Measurements from ENCODE around the gene FAN1. TPM values are rescaled to one million over a fixed set of nuclear protein-coding genes. Genes with fewer than 3 reads are reported as not detected.

Gene FAN1
- total RNA-seq, 1 experiment from 2014 or later, result 10.2 TPM

GRCh38 chr15:30979457-30979856 is 75.7 kb downstream of the FAN1 start:
- H3K4me1 ChIP-seq (replicated peaks; ENCODE audit: insufficient read depth), result no peaks in the 10 kb centered on the region
- no TSS peak for BruUV-seq (replicated peaks)
- intact Hi-C loops (cut with micrococcal nuclease; ENCODE audit: unreplicated experiment), result no loop called here

GRCh38 chr15:30984118-30984517 is 80.4 kb downstream of the FAN1 start:
- intact Hi-C loops (cut with micrococcal nuclease; ENCODE audit: unreplicated experiment), result no loop called here
- no peak overlapping the region for H2AFZ ChIP-seq
- no peak for DNase-seq
- no peaks in the 10 kb centered on the region for H3K36me3 ChIP-seq (ENCODE audit: low read depth)
- no peaks in the 10 kb centered on the region for H3F3A ChIP-seq (ENCODE audit: insufficient read depth, low read depth)
- ChIA-PET CTCF (no interaction called here), POLR2A (ENCODE audit: unreplicated experiment) (no interaction called here)
- H3K79me2 ChIP-seq (ENCODE audit: low read depth), result no peaks in the 10 kb centered on the region
- no peak for TF ChIP-seq EZH2 (IDR thresholded peaks at IDR 0.05; ENCODE audit: low read depth)
- TF ChIP-seq, protein P1, sequence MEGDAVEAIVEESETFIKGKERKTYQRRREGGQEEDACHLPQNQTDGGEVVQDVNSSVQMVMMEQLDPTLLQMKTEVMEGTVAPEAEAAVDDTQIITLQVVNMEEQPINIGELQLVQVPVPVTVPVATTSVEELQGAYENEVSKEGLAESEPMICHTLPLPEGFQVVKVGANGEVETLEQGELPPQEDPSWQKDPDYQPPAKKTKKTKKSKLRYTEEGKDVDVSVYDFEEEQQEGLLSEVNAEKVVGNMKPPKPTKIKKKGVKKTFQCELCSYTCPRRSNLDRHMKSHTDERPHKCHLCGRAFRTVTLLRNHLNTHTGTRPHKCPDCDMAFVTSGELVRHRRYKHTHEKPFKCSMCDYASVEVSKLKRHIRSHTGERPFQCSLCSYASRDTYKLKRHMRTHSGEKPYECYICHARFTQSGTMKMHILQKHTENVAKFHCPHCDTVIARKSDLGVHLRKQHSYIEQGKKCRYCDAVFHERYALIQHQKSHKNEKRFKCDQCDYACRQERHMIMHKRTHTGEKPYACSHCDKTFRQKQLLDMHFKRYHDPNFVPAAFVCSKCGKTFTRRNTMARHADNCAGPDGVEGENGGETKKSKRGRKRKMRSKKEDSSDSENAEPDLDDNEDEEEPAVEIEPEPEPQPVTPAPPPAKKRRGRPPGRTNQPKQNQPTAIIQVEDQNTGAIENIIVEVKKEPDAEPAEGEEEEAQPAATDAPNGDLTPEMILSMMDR (conservative IDR thresholded peaks at IDR 0.05), result no peak
- H3K4me2 ChIP-seq, result no peak overlapping the region
- no peaks in the 10 kb centered on the region for H3K4me1 ChIP-seq (replicated peaks; ENCODE audit: insufficient read depth)
- no peaks in the 10 kb centered on the region for H3K9me2 ChIP-seq (ENCODE audit: insufficient read depth)
- no peak overlapping the region for H3K4me3 ChIP-seq
- no peaks in the 10 kb centered on the region for H3K9me3 ChIP-seq (ENCODE audit: insufficient read depth, low read depth)
- no peaks in the 10 kb centered on the region for H4K20me1 ChIP-seq (ENCODE audit: insufficient read depth)
- no peak overlapping the region for H3K27ac ChIP-seq
- BruUV-seq (replicated peaks), result no TSS peak
- no peaks in the 10 kb centered on the region for H3K27me3 ChIP-seq (ENCODE audit: insufficient read depth, low read depth)

More at GRCh38 chr15:30979457-30979856, 75.7 kb downstream of the FAN1 start:
- no peaks in the 10 kb centered on the region for H4K20me1 ChIP-seq (ENCODE audit: insufficient read depth)
- H3K27me3 ChIP-seq (ENCODE audit: insufficient read depth, low read depth), result no peaks in the 10 kb centered on the region
- no peak overlapping the region for H3K27ac ChIP-seq
- CTCF ChIA-PET, result no interaction called here
- no peaks in the 10 kb centered on the region for H3F3A ChIP-seq (ENCODE audit: insufficient read depth, low read depth)
- H3K9me3 ChIP-seq (ENCODE audit: insufficient read depth, low read depth), result no peaks in the 10 kb centered on the region
- no peak overlapping the region for H3K4me3 ChIP-seq
- POLR2A ChIA-PET (ENCODE audit: unreplicated experiment), result no interaction called here
- no peaks in the 10 kb centered on the region for H3K9me2 ChIP-seq (ENCODE audit: insufficient read depth)
- H2AFZ ChIP-seq, result no peak overlapping the region
- no peaks in the 10 kb centered on the region for H3K79me2 ChIP-seq (ENCODE audit: low read depth)
- TF ChIP-seq, protein P1 (conservative IDR thresholded peaks at IDR 0.05), result no peak
- TF ChIP-seq EZH2 (IDR thresholded peaks at IDR 0.05; ENCODE audit: low read depth), result no peak
- H3K36me3 ChIP-seq (ENCODE audit: low read depth), result no peaks in the 10 kb centered on the region
- no peak for DNase-seq
- H3K4me2 ChIP-seq, result no peak overlapping the region

- Histone ChIP-seq H3F3A (ENCODE audit: insufficient read depth, low read depth) (no peaks in the 10 kb centered on the region), H3K4me3 (no peak overlapping the region), H4K20me1 (ENCODE audit: insufficient read depth) (no peaks in the 10 kb centered on the region), H3K4me1 (replicated peaks; ENCODE audit: insufficient read depth) (no peaks in the 10 kb centered on the region), H3K9me2 (ENCODE audit: insufficient read depth) (no peaks in the 10 kb centered on the region), H3K4me2 (no peak overlapping the region), H3K9me3 (ENCODE audit: insufficient read depth, low read depth) (no peaks in the 10 kb centered on the region), H3K27ac (no peak overlapping the region), H3K79me2 (ENCODE audit: low read depth) (no peaks in the 10 kb centered on the region), H2AFZ (no peak overlapping the region), H3K36me3 (ENCODE audit: low read depth) (no peaks in the 10 kb centered on the region), H3K27me3 (ENCODE audit: insufficient read depth, low read depth) (no peaks in the 10 kb centered on the region)
- ChIA-PET CTCF (no interaction called here), POLR2A (ENCODE audit: unreplicated experiment) (no interaction called here)
- intact Hi-C loops (cut with micrococcal nuclease; ENCODE audit: unreplicated experiment), result no loop called here
- DNase-seq, result no peak
- TF ChIP-seq EZH2 (IDR thresholded peaks at IDR 0.05; ENCODE audit: low read depth), result no peak
- TF ChIP-seq, protein P1 (conservative IDR thresholded peaks at IDR 0.05), result no peak
- no TSS peak for BruUV-seq (replicated peaks)
Measured at GRCh38 chr15:30984542-30984941, 80.8 kb downstream of the FAN1 start.

All from PC-9 (cell line).